ENCODE data around the gene DCAF7.

Gene DCAF7

GRCh38 chr17:63579633-63580032 lies 29.4 kb downstream of the DCAF7 start:
- in situ Hi-C loops (cut with MboI; ENCODE audit: low sequenced_read_pairs): no loop called here

DNA sequence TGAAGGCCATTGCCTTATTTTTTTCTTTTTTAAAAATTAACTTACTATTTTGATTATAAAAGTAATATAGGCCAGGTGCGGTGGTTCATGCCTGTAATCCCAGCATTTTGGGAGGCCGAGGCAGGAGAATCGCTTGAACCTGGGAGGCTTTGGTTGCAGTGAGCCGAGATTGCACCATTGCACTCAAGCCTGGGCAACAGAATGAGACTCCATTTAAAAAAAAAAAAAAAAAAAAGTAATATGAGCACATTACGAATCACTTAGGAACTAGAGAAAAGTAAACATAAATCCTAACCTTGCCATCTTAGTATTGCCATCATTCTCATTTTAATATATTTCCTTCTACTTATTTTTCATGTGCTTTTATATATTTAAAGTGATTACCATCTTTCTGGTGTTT lies 37.5 kb downstream of the DCAF7 start:
- in situ Hi-C loops (cut with MboI; ENCODE audit: low sequenced_read_pairs): no loop called here

DNA sequence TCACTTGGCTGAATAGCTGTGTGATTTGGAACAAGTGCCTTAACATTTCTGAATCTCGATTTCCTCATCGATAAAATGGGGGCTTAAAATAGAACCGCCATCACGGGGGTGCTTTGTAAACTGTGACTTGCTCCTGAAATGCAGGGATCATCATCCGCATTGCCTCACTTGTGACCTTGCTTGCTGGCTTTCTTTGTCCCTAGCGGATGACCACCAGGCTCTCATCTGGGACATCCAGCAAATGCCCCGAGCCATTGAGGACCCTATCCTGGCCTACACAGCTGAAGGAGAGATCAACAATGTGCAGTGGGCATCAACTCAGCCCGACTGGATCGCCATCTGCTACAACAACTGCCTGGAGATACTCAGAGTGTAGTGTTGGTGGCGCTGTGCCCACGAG lies 38.5 kb downstream of the DCAF7 start:
- in situ Hi-C loops (cut with MboI; ENCODE audit: low sequenced_read_pairs): no loop called here

- in situ Hi-C loops (cut with MboI; ENCODE audit: low sequenced_read_pairs): no loop called here
These were observed 39.4 kb downstream of the DCAF7 start for GRCh38 chr17:63589646-63590045.

- in situ Hi-C loops (cut with MboI; ENCODE audit: low sequenced_read_pairs): no loop called here
These were observed 42.5 kb downstream of the DCAF7 start for GRCh38 chr17:63592797-63593196.

GRCh38 chr17:63595132-63595531 lies 44.9 kb downstream of the DCAF7 start:
- in situ Hi-C loops (cut with MboI; ENCODE audit: low sequenced_read_pairs): no loop called here

DNA sequence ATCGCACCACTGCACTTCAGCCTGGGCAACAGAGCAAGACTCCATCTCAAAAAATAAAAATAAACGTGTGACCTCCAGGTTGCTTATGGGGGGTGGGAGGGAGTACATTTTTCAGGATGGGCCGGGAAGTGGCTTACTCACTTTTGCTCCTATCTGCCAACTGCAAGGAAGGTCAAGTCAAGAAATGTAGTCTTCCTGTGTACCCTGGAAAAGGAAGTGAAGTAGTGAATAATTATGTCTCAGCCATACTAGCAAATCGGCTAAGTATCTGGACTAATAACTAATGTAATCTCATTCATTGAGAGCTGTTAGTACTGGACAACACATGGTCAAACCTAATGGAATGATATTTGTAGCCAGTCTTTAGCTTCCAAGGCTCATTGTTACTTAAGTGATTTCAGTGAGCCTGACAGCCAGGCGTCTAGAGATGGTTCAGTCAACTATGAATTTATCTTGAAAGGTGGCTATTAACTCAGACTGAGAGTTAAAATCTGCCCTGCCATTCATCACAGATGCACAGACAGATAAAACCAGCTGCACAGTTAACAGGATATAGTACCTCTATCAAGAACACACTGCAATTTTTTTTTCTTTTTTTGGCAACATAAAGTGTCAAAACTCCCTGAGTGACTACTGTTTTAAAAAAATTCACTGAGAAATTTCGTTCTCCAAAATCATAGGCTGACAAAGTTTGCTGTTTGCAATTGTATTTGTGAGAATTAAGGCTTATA lies 46.7 kb downstream of the DCAF7 start:
- in situ Hi-C loops (cut with MboI; ENCODE audit: low sequenced_read_pairs): no loop called here

GRCh38 chr17:63598281-63598680 lies 48.0 kb downstream of the DCAF7 start:
- in situ Hi-C loops (cut with MboI; ENCODE audit: low sequenced_read_pairs): no loop called here

GRCh38 chr17:63600569-63601438 lies 50.5 kb downstream of the DCAF7 start, which contains the start of gene TACO1:
TACO1 (plus strand) TSS chr17:63600895; CDS start chr17:63601084, 189 bp downstream.
- in situ Hi-C loops (cut with MboI; ENCODE audit: low sequenced_read_pairs): no loop called here

- in situ Hi-C loops (cut with MboI; ENCODE audit: low sequenced_read_pairs): no loop called here
These were observed 51.4 kb downstream of the DCAF7 start for GRCh38 chr17:63601439-63602371.

DNA sequence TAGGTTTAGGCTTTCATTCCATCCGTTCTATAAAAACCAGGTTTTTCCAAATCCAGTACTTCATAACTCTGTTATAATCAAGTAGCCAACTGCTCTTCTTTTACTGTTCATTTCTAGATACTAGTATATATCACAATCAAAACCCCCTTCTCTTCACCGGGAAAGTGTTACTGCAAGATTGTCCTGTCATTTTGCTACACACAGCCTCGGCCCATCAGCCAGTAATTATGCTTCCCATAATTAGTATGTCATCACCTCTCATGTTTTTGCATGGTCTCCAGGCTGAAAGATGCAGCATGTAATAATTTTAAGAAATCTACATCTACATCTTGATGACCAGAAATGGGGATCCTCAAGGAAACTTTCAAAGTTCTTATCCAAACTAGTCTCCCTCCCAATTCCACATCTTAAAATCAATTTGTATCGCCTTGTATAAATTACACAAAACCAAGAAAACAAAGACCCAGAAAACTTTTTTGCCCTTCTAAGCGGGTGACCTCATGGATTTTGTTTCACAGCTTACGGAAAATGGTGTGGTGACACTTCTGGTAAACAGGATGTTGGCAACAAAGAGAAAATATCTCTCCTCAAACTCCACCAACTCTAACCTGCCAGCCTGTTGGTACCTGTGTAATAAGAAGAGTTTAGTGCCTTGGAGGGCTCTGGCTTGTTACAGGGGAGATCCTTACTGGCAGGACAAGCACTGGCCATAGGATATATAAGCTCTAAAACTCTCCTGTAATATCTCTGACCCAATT lies 59.7 kb downstream of the DCAF7 start:
- in situ Hi-C loops (cut with MboI; ENCODE audit: low sequenced_read_pairs): loop anchor here (10.0 kb wide), 1 partner anchor 185 kb away; no protein-coding TSS in a partner anchor

DNA sequence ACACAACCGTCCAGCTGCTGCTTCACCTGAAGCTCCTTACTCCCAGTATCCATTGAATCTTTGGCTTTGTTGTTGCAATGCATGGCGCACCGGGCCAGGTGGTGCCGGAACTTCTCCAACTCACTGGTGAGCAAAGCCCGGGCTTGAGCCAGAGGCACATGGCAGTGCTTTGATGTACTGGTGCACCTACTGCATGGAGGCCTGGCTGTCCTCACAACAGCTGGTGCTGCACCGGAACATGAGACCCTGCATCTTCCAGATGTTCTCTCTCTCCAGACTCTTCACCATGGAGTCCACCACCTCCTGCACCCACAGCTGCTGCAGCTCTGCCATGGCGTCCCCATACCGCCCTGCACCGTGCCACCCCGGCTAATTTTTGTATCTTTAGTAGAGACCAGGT lies 60.6 kb downstream of the DCAF7 start:
- in situ Hi-C loops (cut with MboI; ENCODE audit: low sequenced_read_pairs): loop anchor here (10.0 kb wide), 1 partner anchor 186 kb away; no protein-coding TSS in a partner anchor

- in situ Hi-C loops (cut with MboI; ENCODE audit: low sequenced_read_pairs): loop anchor here (10.0 kb wide), 1 partner anchor 187 kb away; no protein-coding TSS in a partner anchor
These were observed 61.1 kb downstream of the DCAF7 start for GRCh38 chr17:63611354-63611753.

DNA sequence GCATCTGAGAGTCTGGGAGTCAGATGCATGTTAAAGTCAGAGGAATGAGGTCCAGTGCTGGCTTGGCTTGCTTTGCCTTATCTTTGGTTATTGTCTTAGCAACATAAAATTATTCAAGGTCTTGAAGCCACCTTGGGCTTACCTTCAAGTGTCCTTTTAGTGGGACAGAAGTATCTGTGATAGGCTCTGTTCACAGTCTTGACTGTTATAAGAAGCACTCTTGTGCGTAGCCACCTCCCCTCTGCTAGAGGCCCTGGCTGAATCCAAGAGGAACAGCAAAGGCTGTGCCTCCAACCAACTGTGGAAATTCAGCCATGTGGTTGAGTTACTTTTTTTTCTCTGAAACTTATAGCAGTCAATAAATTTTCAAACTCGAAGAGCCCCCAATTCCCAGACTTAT lies 63.4 kb downstream of the DCAF7 start:
- in situ Hi-C loops (cut with MboI; ENCODE audit: low sequenced_read_pairs): loop anchor here (10.0 kb wide), 1 partner anchor 189 kb away; no protein-coding TSS in a partner anchor

GRCh38 chr17:63621229-63621683 lies 71.0 kb downstream of the DCAF7 start:
- in situ Hi-C loops (cut with MboI; ENCODE audit: low sequenced_read_pairs): no loop called here

- in situ Hi-C loops (cut with MboI; ENCODE audit: low sequenced_read_pairs): no loop called here
These were observed 71.7 kb downstream of the DCAF7 start, which contains the start of gene MAP3K3 for GRCh38 chr17:63621684-63622573. MAP3K3 (plus strand) TSS chr17:63622417; CDS start chr17:63622760, 343 bp downstream.

- in situ Hi-C loops (cut with MboI; ENCODE audit: low sequenced_read_pairs): no loop called here
These were observed 72.5 kb downstream of the DCAF7 start for GRCh38 chr17:63622574-63623390.

All from HL-60/S4 (cell line).